Ishikawa (cell line): ENCODE results near the gene FAM193B.

Experiments used
- CEBPB ChIP-seq: IDR thresholded peaks from 2 replicates; pipeline ENCODE4 v1.6.1; 2012
- CREB1 ChIP-seq: IDR thresholded peaks from 2 replicates; pipeline ENCODE4 v1.6.1; 2012; ENCODE audit warnings: low read depth
- EGR1 ChIP-seq: IDR thresholded peaks from 2 replicates; pipeline ENCODE4 v1.6.1; 2012
- EP300 ChIP-seq: IDR thresholded peaks from 2 replicates; pipeline ENCODE4 v1.6.1; 2012; ENCODE audit warnings: borderline replicate concordance
- FOXM1 ChIP-seq: IDR thresholded peaks from 2 replicates; pipeline ENCODE4 v1.6.1; 2012; ENCODE audit warnings: low read depth, borderline replicate concordance
- MAX ChIP-seq: IDR thresholded peaks from 2 replicates; pipeline ENCODE4 v1.6.1; 2012
- NFIC ChIP-seq: IDR thresholded peaks from 2 replicates; pipeline ENCODE4 v1.6.1; 2012
- RAD21 ChIP-seq: IDR thresholded peaks from 2 replicates; pipeline ENCODE4 v1.6.1; 2012; ENCODE audit warnings: low read depth
- TAF1 ChIP-seq: IDR thresholded peaks from 2 replicates; pipeline ENCODE4 v1.6.1; 2012; ENCODE audit warnings: low read depth, mild to moderate bottlenecking
- TCF12 ChIP-seq: IDR thresholded peaks from 2 replicates; pipeline ENCODE4 v1.6.1; 2012; ENCODE audit warnings: low read depth
- TEAD4 ChIP-seq: IDR thresholded peaks from 2 replicates; pipeline ENCODE4 v1.6.1; 2012
- YY1 ChIP-seq: IDR thresholded peaks from 2 replicates; pipeline ENCODE4 v1.6.1; 2012; ENCODE audit warnings: low read depth
- ZBTB7A ChIP-seq: IDR thresholded peaks from 2 replicates; pipeline ENCODE4 v1.6.1; 2012; ENCODE audit warnings: low read depth
- TF ChIP-seq, protein P1 (sequence below): IDR thresholded peaks from 2 replicates; pipeline ENCODE4 v1.6.1; 2012; ENCODE audit warnings: low read depth, mild to moderate bottlenecking

GRCh38 chr5:177505075-177505474 is 49.3 kb downstream of the FAM193B start:
- TF ChIP-seq EP300 = no peak
- no peak for TF ChIP-seq TAF1
- no peak for TF ChIP-seq MAX
- no peak for TF ChIP-seq RAD21
- no peak for TF ChIP-seq TCF12
- no peak for TF ChIP-seq YY1
- no peak for TF ChIP-seq TEAD4
- no peak for TF ChIP-seq FOXM1
- TF ChIP-seq NFIC = no peak
- TF ChIP-seq, protein P1, sequence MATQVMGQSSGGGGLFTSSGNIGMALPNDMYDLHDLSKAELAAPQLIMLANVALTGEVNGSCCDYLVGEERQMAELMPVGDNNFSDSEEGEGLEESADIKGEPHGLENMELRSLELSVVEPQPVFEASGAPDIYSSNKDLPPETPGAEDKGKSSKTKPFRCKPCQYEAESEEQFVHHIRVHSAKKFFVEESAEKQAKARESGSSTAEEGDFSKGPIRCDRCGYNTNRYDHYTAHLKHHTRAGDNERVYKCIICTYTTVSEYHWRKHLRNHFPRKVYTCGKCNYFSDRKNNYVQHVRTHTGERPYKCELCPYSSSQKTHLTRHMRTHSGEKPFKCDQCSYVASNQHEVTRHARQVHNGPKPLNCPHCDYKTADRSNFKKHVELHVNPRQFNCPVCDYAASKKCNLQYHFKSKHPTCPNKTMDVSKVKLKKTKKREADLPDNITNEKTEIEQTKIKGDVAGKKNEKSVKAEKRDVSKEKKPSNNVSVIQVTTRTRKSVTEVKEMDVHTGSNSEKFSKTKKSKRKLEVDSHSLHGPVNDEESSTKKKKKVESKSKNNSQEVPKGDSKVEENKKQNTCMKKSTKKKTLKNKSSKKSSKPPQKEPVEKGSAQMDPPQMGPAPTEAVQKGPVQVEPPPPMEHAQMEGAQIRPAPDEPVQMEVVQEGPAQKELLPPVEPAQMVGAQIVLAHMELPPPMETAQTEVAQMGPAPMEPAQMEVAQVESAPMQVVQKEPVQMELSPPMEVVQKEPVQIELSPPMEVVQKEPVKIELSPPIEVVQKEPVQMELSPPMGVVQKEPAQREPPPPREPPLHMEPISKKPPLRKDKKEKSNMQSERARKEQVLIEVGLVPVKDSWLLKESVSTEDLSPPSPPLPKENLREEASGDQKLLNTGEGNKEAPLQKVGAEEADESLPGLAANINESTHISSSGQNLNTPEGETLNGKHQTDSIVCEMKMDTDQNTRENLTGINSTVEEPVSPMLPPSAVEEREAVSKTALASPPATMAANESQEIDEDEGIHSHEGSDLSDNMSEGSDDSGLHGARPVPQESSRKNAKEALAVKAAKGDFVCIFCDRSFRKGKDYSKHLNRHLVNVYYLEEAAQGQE = no peak
- TF ChIP-seq ZBTB7A = no peak
- no peak for TF ChIP-seq EGR1
- TF ChIP-seq CREB1 = no peak
- no peak for TF ChIP-seq CEBPB
